HG03571 (cell line): ENCODE measurements around the gene PSME2.

ENCODE experiments used
- ATAC-seq: cut with Tn5 transposase; IDR thresholded peaks from one replicate; pipeline ENCODE4 v1.9.1; 2021; ENCODE audit not compliant: unreplicated experiment

Gene PSME2

GRCh38 chr14:24136684-24137528, 9.5 kb downstream of the PSME2 start:
- ATAC-seq, result no peak

- peak; percentile 83 for ATAC-seq
Observed at GRCh38 chr14:24135834-24136683, 10.4 kb downstream of the PSME2 start, which contains the start of gene PSME1. Gene PSME1, plus strand, starts transcription at chr14:24136194. Its CDS starts 69 bp downstream, at chr14:24136263.

- ATAC-seq, result no peak
Observed at GRCh38 chr14:24135584-24135833, 10.9 kb downstream of the PSME2 start.

GRCh38 chr14:24133735-24134134, 12.7 kb downstream of the PSME2 start:
- ATAC-seq, result no peak

GRCh38 chr14:24132976-24133375, 13.4 kb downstream of the PSME2 start:
- ATAC-seq, result no peak

GRCh38 chr14:24132061-24132685, 14.2 kb downstream of the PSME2 start:
- no peak for ATAC-seq

- no peak for ATAC-seq
Observed at GRCh38 chr14:24131549-24131966, 14.9 kb downstream of the PSME2 start.

- no peak for ATAC-seq
Observed at GRCh38 chr14:24130717-24131548, 15.5 kb downstream of the PSME2 start.

GRCh38 chr14:24130380-24130716, 16.1 kb downstream of the PSME2 start, which contains the start of gene FITM1:
Gene FITM1, plus strand, starts transcription at chr14:24130659. Its CDS starts 905 bp downstream, at chr14:24131564.
- ATAC-seq, result no peak

GRCh38 chr14:24129410-24129998, 16.9 kb downstream of the PSME2 start:
- ATAC-seq, result no peak

GRCh38 chr14:24127673-24128072, 18.7 kb downstream of the PSME2 start:
- no peak for ATAC-seq

- ATAC-seq, result no peak
Observed at GRCh38 chr14:24126939-24127338, 19.5 kb downstream of the PSME2 start.

- ATAC-seq, result no peak
Observed at GRCh38 chr14:24123424-24124417, 22.7 kb downstream of the PSME2 start.

- no peak for ATAC-seq
Observed at GRCh38 chr14:24122898-24123297, 23.5 kb downstream of the PSME2 start.

GRCh38 chr14:24122416-24122815, 24.0 kb downstream of the PSME2 start:
- ATAC-seq, result no peak

GRCh38 chr14:24121210-24121609, 25.2 kb downstream of the PSME2 start:
- no peak for ATAC-seq

GRCh38 chr14:24119691-24120090, 26.7 kb downstream of the PSME2 start:
- ATAC-seq, result no peak

GRCh38 chr14:24117179-24117578, 29.2 kb downstream of the PSME2 start:
- no peak for ATAC-seq

- no peak for ATAC-seq
Observed at GRCh38 chr14:24116128-24116814, 30.1 kb downstream of the PSME2 start.
